Loucy (cell line): ENCODE data around the gene HUNK.

Source experiments
- H2AFZ ChIP-seq: fragments of 200-600 bp; sonication (generic); 2 replicates; pipeline ENCODE4 v1.6.0; 2016; ENCODE audit warnings: antibody characterized with exemption, mild to moderate bottlenecking, low read length, moderate library complexity
- H3F3A ChIP-seq: fragments of 200-600 bp; 2 replicates; pipeline ENCODE4 v1.6.0; 2016; ENCODE audit warnings: antibody characterized with exemption, low read depth, mild to moderate bottlenecking
- H3K27me3 ChIP-seq: fragments of 200-600 bp; sonication (generic); 2 replicates; pipeline ENCODE4 v1.6.1; 2014; ENCODE audit warnings: low read length, mild to moderate bottlenecking; ENCODE audit not compliant: insufficient read depth, poor library complexity, severe bottlenecking
- H3K36me3 ChIP-seq: fragments of 200-600 bp; sonication (generic); 2 replicates; pipeline ENCODE4 v1.6.1; 2016; ENCODE audit warnings: low read length; ENCODE audit not compliant: insufficient read depth
- H3K4me1 ChIP-seq: fragments of 200-600 bp; sonication (generic); 2 replicates; pipeline ENCODE4 v1.5.1; 2014; ENCODE audit warnings: low read length, mild to moderate bottlenecking; ENCODE audit not compliant: insufficient read depth, poor library complexity, severe bottlenecking
- H3K4me2 ChIP-seq: fragments of 200-600 bp; sonication (generic); 2 replicates; pipeline ENCODE4 v1.6.0; 2014; ENCODE audit warnings: antibody characterized with exemption, low read length, low read depth, mild to moderate bottlenecking; ENCODE audit not compliant: poor library complexity, severe bottlenecking
- H3K4me3 ChIP-seq: fragments of 200-600 bp; sonication (generic); 2 replicates; pipeline ENCODE4 v1.5.1; 2014; ENCODE audit warnings: low read length, mild to moderate bottlenecking, mixed read lengths; ENCODE audit not compliant: poor library complexity, severe bottlenecking
- H3K79me2 ChIP-seq: fragments of 200-600 bp; sonication (generic); 2 replicates; pipeline ENCODE4 v1.6.1; 2014; ENCODE audit warnings: low read length; ENCODE audit not compliant: insufficient read depth
- H3K9ac ChIP-seq: fragments of 200-600 bp; sonication (generic); 2 replicates; pipeline ENCODE4 v1.6.0; 2014; ENCODE audit warnings: mild to moderate bottlenecking, low read depth, low read length, moderate library complexity; ENCODE audit not compliant: poor library complexity, severe bottlenecking
- H3K9me2 ChIP-seq: fragments of 200-600 bp; sonication (generic); replicated peaks from 2 replicates; pipeline ENCODE4 v1.6.1; 2016; ENCODE audit warnings: low read depth, low read length, mixed read lengths
- H3K9me3 ChIP-seq: fragments of 200-600 bp; sonication (generic); 2 replicates; pipeline ENCODE4 v1.6.1; 2014; ENCODE audit warnings: mild to moderate bottlenecking, antibody characterized with exemption, low read length, low read depth; ENCODE audit not compliant: insufficient read depth
- H4K20me1 ChIP-seq: fragments of 200-600 bp; sonication (generic); 2 replicates; pipeline ENCODE4 v1.6.0; 2014; ENCODE audit warnings: antibody characterized with exemption, low read length, mild to moderate bottlenecking; ENCODE audit not compliant: insufficient read depth, poor library complexity, severe bottlenecking
- CTCF ChIP-seq: fragments of 200-600 bp; sonication (generic); conservative IDR thresholded peaks from 2 replicates; pipeline ENCODE4 v1.5.1; 2014; ENCODE audit warnings: mild to moderate bottlenecking, antibody characterized with exemption, low read length
- EZH2phosphoT487 ChIP-seq: fragments of 200-600 bp; IDR thresholded peaks from 2 replicates; pipeline ENCODE4 v1.6.1; 2018; ENCODE audit warnings: antibody characterized with exemption, mild to moderate bottlenecking, moderate library complexity, borderline replicate concordance

The HUNK gene

GRCh38 chr21:31985398-31985797 is 112.6 kb downstream of the HUNK start:
- TF ChIP-seq EZH2phosphoT487 (no peak), CTCF (no peak)
- Histone ChIP-seq H3F3A (no peaks in the 10 kb centered on the region), H3K36me3 (no peaks in the 10 kb centered on the region), H3K4me2 (no peak overlapping the region), H3K4me3 (no peak overlapping the region), H3K4me1 (no peaks in the 10 kb centered on the region), H2AFZ (no peak overlapping the region), H3K9me3 (peaks cover 6% of the 10 kb centered on the region; the same call in 1 of the 2 replicates), H3K79me2 (no peaks in the 10 kb centered on the region), H3K27me3 (no peaks in the 10 kb centered on the region), H3K9me2 (no peaks in the 10 kb centered on the region), H4K20me1 (no peaks in the 10 kb centered on the region), H3K9ac (no peak overlapping the region)

- H3F3A ChIP-seq = no peaks in the 10 kb centered on the region
- TF ChIP-seq EZH2phosphoT487 (no peak), CTCF (no peak)
Observed at GRCh38 chr21:31986035-31986856, 113.4 kb downstream of the HUNK start.

GRCh38 chr21:31987696-31988095 is 114.9 kb downstream of the HUNK start:
- H3K79me2 ChIP-seq = no peaks in the 10 kb centered on the region
- no peak overlapping the region for H3K9ac ChIP-seq
- H3K9me2 ChIP-seq = no peaks in the 10 kb centered on the region
- H3K36me3 ChIP-seq = no peaks in the 10 kb centered on the region
- no peaks in the 10 kb centered on the region for H3K4me1 ChIP-seq
- H4K20me1 ChIP-seq = no peaks in the 10 kb centered on the region
- H3K4me2 ChIP-seq = no peak overlapping the region
- H2AFZ ChIP-seq = no peak overlapping the region
- no peaks in the 10 kb centered on the region for H3K27me3 ChIP-seq
- peaks cover 6% of the 10 kb centered on the region; the same call in 1 of the 2 replicates for H3K9me3 ChIP-seq
- TF ChIP-seq EZH2phosphoT487 = no peak
- TF ChIP-seq CTCF = no peak
- no peaks in the 10 kb centered on the region for H3F3A ChIP-seq
- no peak overlapping the region for H3K4me3 ChIP-seq

More at GRCh38 chr21:31986035-31986856, 113.4 kb downstream of the HUNK start:
- H3K9me2 ChIP-seq = no peaks in the 10 kb centered on the region
- peaks cover 6% of the 10 kb centered on the region; the same call in 1 of the 2 replicates for H3K9me3 ChIP-seq
- no peaks in the 10 kb centered on the region for H3K79me2 ChIP-seq
- H3K4me1 ChIP-seq = no peaks in the 10 kb centered on the region
- H3K4me2 ChIP-seq = no peak overlapping the region
- H3K36me3 ChIP-seq = no peaks in the 10 kb centered on the region
- H4K20me1 ChIP-seq = no peaks in the 10 kb centered on the region
- H3K4me3 ChIP-seq = no peak overlapping the region
- H3K9ac ChIP-seq = no peak overlapping the region
- no peaks in the 10 kb centered on the region for H3K27me3 ChIP-seq
- no peak overlapping the region for H2AFZ ChIP-seq
